Activated naive CD4-positive, alpha-beta T cell treated with anti-CD3 and anti-CD28 coated beads, Interleukin-2, amount 10 ng/mL, durations not matched to agents 7 days and 5 days (primary cell): ENCODE measurements around the gene RBL1.
A peak's percentile ranks its signal among the peaks of the same experiment; 100 is the strongest.
"Not testable (repeated sequence)": the region's sequence is repeated elsewhere in the genome, so short reads cannot be mapped to it uniquely, and the experiment has no call there.

Source experiments
- CTCF ChIA-PET: fragments of 350-600 bp; sonication (Branson Sonifier 250); formaldehyde crosslinking; loops from one replicate; lab custom pipeline; 2021; ENCODE audit warnings: antibody characterized with exemption; lab: Charles Lee
- DNase-seq: peaks from one replicate; pipeline ENCODE4 v3.0.0-alpha.2; 2020
- H3K27ac Mint-ChIP-seq: one replicate; pipeline ENCODE4 v1.8.0; 2021; ENCODE audit warnings: mild to moderate bottlenecking, moderate library complexity, mixed read lengths
- H3K27me3 Mint-ChIP-seq: one replicate; pipeline ENCODE4 v1.8.0; 2021; ENCODE audit warnings: mild to moderate bottlenecking, mixed read lengths
- H3K36me3 Mint-ChIP-seq: one replicate; pipeline ENCODE4 v1.8.0; 2021; ENCODE audit warnings: mixed read lengths
- H3K4me1 Mint-ChIP-seq: one replicate; pipeline ENCODE4 v1.8.0; 2021; ENCODE audit warnings: mixed read lengths
- H3K4me3 Mint-ChIP-seq: one replicate; pipeline ENCODE4 v1.8.0; 2021; ENCODE audit warnings: mild to moderate bottlenecking, moderate library complexity, mixed read lengths
- H3K9me3 Mint-ChIP-seq: one replicate; pipeline ENCODE4 v1.8.0; 2021; ENCODE audit warnings: mixed read lengths

Gene RBL1

DNA sequence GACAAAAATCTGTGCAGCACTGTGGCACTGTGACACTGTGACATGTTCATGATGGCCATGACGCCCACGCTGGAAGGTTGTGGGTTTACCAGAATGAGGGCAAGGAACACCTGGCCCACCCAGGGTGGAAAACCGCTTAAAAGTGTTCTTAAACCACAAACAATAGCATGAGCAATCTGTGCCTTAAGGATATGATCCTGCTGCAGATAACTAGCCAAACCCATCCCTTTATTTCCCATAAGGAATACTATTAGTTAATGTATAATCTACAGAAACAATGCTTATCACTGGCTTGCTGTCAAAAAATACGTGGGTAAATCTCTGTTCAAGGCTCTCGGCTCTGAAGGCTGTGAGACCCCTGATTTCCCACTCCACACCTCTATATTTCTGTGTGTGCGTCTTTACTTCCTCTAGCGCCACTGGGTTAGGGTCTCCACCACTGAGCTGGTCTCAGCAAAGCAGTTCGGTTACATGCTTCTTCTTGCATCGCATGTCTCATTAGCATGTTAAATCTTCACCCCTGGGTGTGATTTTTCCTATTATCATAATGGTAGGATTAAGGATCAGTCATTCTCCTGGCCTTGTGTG lies 133.3 kb downstream of the RBL1 start:
- H3K27me3 Mint-ChIP-seq, DNase-seq, H3K36me3 Mint-ChIP-seq, H3K27ac Mint-ChIP-seq, H3K4me3 Mint-ChIP-seq: not testable (repeated sequence)
- Mint-ChIP-seq H3K4me1 (peaks cover 24% of the 10 kb centered on the region), H3K9me3 (peaks cover 13% of the 10 kb centered on the region)
- CTCF ChIA-PET: interaction anchor here (0.6 kb wide), 1 partner anchor 8 kb away, joined by 3 read pairs; no protein-coding TSS in a partner anchor

DNA sequence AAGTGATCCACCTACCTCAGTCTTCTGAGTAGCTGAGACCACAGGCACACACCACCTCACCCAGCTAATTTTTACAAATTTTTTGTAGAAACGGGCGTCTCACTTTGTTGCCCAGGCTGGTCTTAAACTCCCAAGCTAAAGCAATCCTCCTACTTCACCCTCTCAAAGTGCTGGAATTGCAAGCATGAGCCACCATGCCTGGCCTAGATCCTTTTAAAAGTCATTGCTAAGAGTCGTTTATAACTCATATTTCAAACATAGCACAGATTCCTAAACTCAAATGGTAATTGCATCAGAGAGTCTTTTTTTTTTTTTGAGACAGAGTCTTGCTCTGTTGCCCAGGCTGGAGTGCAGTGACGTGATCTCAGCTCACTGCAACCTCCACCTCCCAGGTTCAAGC lies 136.6 kb downstream of the RBL1 start:
- DNase-seq: no peak
- CTCF ChIA-PET: interaction anchor here (0.6 kb wide), 1 partner anchor 84 kb away, joined by 3 read pairs; no protein-coding TSS in a partner anchor
- H3K9me3 Mint-ChIP-seq: peaks cover 13% of the 10 kb centered on the region
- H3K4me1 Mint-ChIP-seq: peaks cover 28% of the 10 kb centered on the region
- H3K4me3 Mint-ChIP-seq: no peak overlapping the region
- H3K36me3 Mint-ChIP-seq: peaks cover 9% of the 10 kb centered on the region
- no peaks in the 10 kb centered on the region for H3K27me3 Mint-ChIP-seq
- no peak overlapping the region for H3K27ac Mint-ChIP-seq

DNA sequence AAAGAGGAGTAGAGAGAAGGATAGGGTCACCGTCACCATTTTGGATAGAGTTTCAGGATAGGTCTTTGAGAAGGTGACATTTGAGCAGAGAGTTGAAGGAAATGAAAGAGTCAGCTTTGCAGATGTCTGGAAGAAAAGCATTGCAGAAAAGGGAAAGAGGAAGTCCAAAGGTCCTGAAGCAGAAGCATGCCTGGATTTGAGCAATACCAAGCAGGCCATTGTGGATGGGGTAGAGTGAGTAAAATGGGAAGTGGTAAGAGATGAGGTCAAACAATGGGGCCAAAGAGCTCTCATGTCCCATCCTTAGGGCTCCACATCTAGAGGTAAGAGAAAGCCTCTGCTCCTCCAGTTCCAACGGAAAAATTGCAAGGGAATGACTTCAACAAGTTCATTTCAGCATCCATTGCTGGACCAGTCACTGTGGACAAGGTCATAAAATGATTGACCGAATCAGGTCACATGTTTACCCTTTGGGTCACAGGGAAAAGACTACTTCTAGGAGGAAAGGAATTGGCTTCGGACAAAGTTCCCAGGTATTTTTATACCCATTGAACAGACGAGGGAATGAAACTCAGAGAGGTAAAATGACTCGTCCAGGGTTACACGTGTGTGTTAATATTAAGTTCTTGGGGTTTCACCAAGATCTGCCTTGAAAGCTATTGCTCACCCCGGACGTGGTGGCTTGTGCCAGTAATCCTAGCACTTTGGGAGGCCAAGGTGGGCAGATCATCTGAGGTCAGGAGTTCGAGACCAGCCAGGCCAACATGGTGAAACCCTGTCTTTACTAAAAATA lies 137.7 kb downstream of the RBL1 start:
- CTCF ChIA-PET: no interaction called here
- H3K4me3 Mint-ChIP-seq: no peak overlapping the region
- peaks cover 9% of the 10 kb centered on the region for H3K36me3 Mint-ChIP-seq
- H3K27me3 Mint-ChIP-seq: no peaks in the 10 kb centered on the region
- H3K27ac Mint-ChIP-seq: no peak overlapping the region
- H3K4me1 Mint-ChIP-seq: peaks cover 30% of the 10 kb centered on the region
- H3K9me3 Mint-ChIP-seq: peaks cover 13% of the 10 kb centered on the region
- no peak for DNase-seq

DNA sequence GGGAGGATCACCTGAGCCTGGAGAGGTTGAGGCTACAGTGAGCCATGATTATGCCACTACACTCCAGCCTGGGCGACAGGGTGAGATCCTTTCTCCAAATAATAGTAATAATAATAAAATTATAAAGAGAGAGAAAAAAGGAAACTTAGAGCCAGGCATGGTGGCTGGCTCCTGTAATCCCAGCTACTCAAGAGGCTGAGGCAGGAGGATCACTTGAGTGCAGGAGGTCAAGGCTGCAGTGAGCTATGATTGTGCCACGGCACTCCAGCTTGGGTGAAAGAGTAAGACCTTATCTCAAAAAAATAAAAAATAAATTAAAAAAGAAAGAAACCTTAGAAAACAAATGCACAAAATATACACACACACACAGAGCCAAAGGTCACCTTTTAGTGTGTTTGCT lies 139.1 kb downstream of the RBL1 start:
- no peaks in the 10 kb centered on the region for H3K27me3 Mint-ChIP-seq
- H3K4me3 Mint-ChIP-seq: no peak overlapping the region
- H3K4me1 Mint-ChIP-seq: peaks cover 32% of the 10 kb centered on the region
- H3K27ac Mint-ChIP-seq: no peak overlapping the region
- CTCF ChIA-PET: no interaction called here
- DNase-seq: no peak
- no peaks in the 10 kb centered on the region for H3K36me3 Mint-ChIP-seq
- peaks cover 2% of the 10 kb centered on the region for H3K9me3 Mint-ChIP-seq

DNA sequence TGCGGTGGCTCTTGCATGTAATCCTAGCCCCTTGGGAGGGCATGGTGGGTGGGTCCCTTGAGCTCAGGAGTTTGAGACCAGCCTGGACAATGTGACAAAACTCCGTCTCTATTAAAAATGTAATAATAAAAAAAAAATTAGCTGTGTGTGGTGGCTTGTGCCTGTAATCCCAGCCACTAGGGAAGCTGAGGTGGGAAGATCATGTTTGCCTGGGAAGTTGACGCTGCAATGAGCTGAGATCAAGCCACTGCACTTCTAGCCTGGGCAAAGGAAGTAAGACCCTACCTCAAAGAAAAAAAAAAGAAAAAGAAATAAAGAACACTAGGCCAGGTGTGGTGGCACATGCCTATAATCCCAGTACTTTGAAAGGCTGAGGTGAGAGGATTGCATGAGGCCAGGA lies 139.8 kb downstream of the RBL1 start:
- peaks cover 34% of the 10 kb centered on the region for H3K4me1 Mint-ChIP-seq
- H3K4me3 Mint-ChIP-seq: no peak overlapping the region
- H3K9me3 Mint-ChIP-seq: peaks cover 2% of the 10 kb centered on the region
- no peaks in the 10 kb centered on the region for H3K36me3 Mint-ChIP-seq
- DNase-seq: no peak
- H3K27ac Mint-ChIP-seq: no peak overlapping the region
- CTCF ChIA-PET: interaction anchor here (1.5 kb wide), 1 partner anchor 11 kb away, joined by 5 read pairs; no protein-coding TSS in a partner anchor
- H3K27me3 Mint-ChIP-seq: peaks cover 4% of the 10 kb centered on the region

DNA sequence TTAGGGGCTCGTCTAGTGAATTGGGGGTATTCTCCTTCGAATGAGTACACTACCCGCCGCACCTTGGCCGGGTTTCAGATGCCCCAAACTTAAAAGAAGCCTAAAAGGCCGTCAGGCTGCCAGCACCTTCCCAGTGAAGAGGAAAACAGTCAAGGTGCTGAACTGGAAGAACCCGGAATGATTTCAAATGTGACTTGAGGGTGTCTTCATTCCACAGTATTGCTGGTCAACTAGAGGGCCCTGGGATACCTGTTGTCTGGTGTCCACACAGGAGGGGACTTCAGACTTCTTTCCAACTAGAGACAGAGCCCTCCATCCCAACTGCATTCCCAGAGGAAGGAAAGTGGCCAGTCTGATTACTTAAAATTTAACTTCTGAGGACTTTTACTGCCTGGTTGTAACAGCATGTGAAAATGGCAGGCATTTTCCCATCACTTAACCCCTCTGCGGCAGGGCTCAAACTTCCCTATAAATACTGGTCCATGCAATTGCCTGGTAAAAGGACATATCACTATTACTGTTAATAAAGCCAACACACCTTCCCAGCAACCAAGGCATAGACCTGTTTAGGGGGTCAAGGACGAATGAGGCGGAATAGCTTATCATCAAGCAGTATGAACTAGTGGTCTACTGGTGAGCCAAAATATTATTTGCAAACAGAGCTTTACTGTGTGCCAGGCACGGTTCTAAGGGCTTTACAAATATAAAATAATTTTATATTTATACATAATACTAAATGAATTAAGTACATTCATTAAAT lies 143.6 kb downstream of the RBL1 start:
- Mint-ChIP-seq H3K27ac (peak overlapping the region; percentile 93), H3K9me3 (no peaks in the 10 kb centered on the region), H3K27me3 (peaks cover 4% of the 10 kb centered on the region), H3K4me1 (peaks cover 40% of the 10 kb centered on the region), H3K36me3 (peaks cover 31% of the 10 kb centered on the region), H3K4me3 (peak overlapping the region; percentile 97)
- CTCF ChIA-PET: no interaction called here
- DNase-seq: no peak

DNA sequence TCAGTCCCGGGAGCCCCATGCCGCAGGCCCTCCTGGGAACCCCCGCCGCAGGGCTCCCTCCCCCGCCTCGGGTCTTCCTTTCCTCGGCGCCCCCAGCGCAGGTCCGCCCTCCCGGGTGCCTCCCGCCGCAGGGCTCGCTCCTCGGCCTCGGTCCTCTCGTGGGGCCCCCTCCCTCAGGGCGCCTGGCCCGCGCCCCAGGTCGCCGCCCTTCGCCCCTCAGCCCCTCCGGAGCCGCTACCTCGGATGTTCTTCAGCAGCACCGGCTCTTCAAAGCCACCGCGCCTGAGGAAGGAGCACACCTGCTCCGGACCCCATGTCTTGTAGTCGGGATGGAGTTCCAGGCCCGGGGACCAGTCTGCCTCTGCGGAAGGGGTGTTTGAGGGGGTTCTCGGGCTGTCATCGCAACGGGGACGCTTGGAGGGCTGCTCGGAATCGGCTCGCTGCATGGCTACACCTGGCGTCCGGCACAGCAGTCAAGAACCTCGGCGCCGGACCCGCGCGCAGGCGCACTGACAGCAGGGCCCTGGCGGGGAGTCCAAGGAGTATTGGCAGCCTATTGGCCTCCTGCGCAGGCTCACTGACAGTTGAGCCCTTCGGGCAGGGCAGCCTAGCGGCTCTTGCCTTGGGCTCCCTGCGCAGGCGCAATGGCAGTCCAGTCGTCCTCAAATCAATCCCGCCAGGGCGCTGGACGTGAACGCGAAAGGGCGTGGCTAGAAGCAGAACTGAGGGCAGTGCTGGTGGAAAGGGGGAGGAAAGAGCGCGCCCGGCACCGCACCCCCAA lies 144.4 kb downstream of the RBL1 start, which contains the start of gene SAMHD1:
Gene SAMHD1, minus strand, starts transcription at position 511 of the 781 bp plus-strand sequence. Its CDS starts 65 bp downstream, at position 446.
- peaks cover 4% of the 10 kb centered on the region for H3K27me3 Mint-ChIP-seq
- H3K36me3 Mint-ChIP-seq: peaks cover 37% of the 10 kb centered on the region
- H3K4me3 Mint-ChIP-seq: peak within 1 kb of the TSS; percentile 97
- peak within 1 kb of the TSS; percentile 93 for H3K27ac Mint-ChIP-seq
- peak; percentile 90 for DNase-seq
- H3K4me1 Mint-ChIP-seq: peaks cover 47% of the 10 kb centered on the region
- no peaks in the 10 kb centered on the region for H3K9me3 Mint-ChIP-seq
- CTCF ChIA-PET: no interaction called here

DNA sequence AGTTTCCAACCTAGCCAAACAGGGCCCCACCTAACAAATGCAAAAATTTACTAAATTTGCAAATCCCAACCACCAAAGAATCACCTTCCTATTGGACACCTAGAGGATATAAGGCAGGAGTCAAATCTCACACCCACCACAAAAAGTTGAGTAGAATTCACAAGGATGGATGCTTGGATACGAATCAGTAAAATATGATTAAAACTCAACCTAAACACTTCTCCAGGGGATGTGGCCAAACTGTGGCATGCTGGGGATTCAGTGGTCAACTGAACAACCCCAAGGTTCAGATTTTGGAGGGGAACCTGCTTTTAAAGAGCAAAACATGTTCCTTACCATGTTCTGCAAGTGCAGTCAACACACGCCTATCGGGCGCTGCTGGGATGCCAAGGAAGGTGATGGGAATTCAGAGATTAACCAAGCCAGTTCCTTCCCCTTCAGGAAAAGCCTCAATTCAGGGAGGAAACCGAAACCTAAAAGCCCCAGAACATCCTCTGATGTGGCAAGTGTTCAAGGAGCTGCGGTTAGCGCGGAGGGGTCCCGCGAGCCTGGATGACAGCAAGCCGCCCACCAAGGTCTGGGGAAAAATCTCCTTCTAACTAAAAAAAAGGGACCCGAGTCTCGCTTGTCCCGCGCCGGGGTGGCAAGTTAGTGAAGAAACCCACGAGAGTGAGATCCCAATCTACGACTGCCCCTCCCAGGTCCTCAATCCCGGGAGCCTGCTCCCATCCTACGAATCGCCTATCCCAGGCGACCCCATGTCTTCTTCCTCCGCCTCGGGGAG lies 145.2 kb downstream of the RBL1 start:
- Mint-ChIP-seq H3K9me3 (no peaks in the 10 kb centered on the region), H3K4me3 (peak overlapping the region; percentile 97), H3K4me1 (peaks cover 53% of the 10 kb centered on the region), H3K27me3 (peaks cover 4% of the 10 kb centered on the region), H3K27ac (peak overlapping the region; percentile 93), H3K36me3 (peaks cover 43% of the 10 kb centered on the region)
- DNase-seq: peak; percentile 69
- CTCF ChIA-PET: no interaction called here
